PC-3 (cell line): ENCODE data around the gene PDIA6. TPM values are rescaled to one million over a fixed set of nuclear protein-coding genes. Genes with fewer than 3 reads are reported as not detected.

Source experiments
- ATAC-seq: fragments of 200-7000 bp; cut with Tn5 transposase; 2 replicates; pipeline ENCODE4 v1.9.1; 2020; ENCODE audit warnings: mild to moderate bottlenecking, moderate library complexity
- BruUV-seq: library from RNA; stranded (reverse); fragments of 400-500 nt; replicated peaks from 2 replicates; lab custom pipeline; 2021; lab: Mats Ljungman, UMichigan
- CTCF ChIA-PET: fragments of 300-600 bp; sonication (Branson Sonifier 250); formaldehyde crosslinking; loops from one replicate; lab custom pipeline; 2022; ENCODE audit warnings: antibody characterized with exemption; lab: Charles Lee
- POLR2A ChIA-PET: fragments of 300-600 bp; sonication (Branson Sonifier 250); formaldehyde crosslinking; loops from one replicate; lab custom pipeline; 2022; ENCODE audit warnings: antibody characterized with exemption; ENCODE audit not compliant: unreplicated experiment; lab: Charles Lee
- DNase-seq: peaks from one replicate; pipeline ENCODE4 v3.0.0-alpha.2; 2015
- H2AFZ ChIP-seq: fragments of 300-600 bp; sonication (generic); 2 replicates; pipeline ENCODE4 v1.6.0; 2016; ENCODE audit warnings: antibody characterized with exemption, low read length
- H3F3A ChIP-seq: fragments of 300-600 bp; sonication (generic); one replicate; pipeline ENCODE4 v1.6.0; 2017; ENCODE audit warnings: antibody characterized with exemption, low read length, control low read depth, mild to moderate bottlenecking; ENCODE audit not compliant: unreplicated experiment
- H3K27ac ChIP-seq: fragments of 300-600 bp; sonication (generic); 2 replicates; pipeline ENCODE4 v1.5.1; 2016; ENCODE audit warnings: mild to moderate bottlenecking, low read length
- H3K27me3 ChIP-seq: fragments of 300-600 bp; sonication (generic); 2 replicates; pipeline ENCODE4 v1.6.1; 2016; ENCODE audit warnings: low read length, mixed read lengths
- H3K36me3 ChIP-seq: fragments of 300-600 bp; sonication (generic); 2 replicates; pipeline ENCODE4 v1.6.1; 2016; ENCODE audit warnings: low read depth, mixed run types, low read length, mixed read lengths
- H3K4me1 ChIP-seq: fragments of 300-600 bp; sonication (generic); 2 replicates; pipeline ENCODE4 v1.5.1; 2016; ENCODE audit warnings: low read length; ENCODE audit not compliant: insufficient read depth
- H3K4me2 ChIP-seq: fragments of 300-600 bp; sonication (generic); 2 replicates; pipeline ENCODE4 v1.6.0; 2016; ENCODE audit warnings: low read length
- H3K4me3 ChIP-seq: fragments of 300-600 bp; sonication (generic); 2 replicates; pipeline ENCODE4 v1.5.1; 2016; ENCODE audit warnings: mild to moderate bottlenecking, low read length, mixed read lengths
- H3K79me2 ChIP-seq: fragments of 300-600 bp; sonication (generic); 2 replicates; pipeline ENCODE4 v1.6.1; 2017; ENCODE audit warnings: low read length, mixed read lengths
- H3K9ac ChIP-seq: fragments of 300-600 bp; sonication (generic); 2 replicates; pipeline ENCODE4 v1.6.0; 2016; ENCODE audit warnings: mild to moderate bottlenecking, low read length
- H3K9me2 ChIP-seq: fragments of 300-600 bp; sonication (generic); replicated peaks from 2 replicates; pipeline ENCODE4 v1.6.1; 2016; ENCODE audit warnings: mixed run types, low read length, mixed read lengths
- H3K9me3 ChIP-seq: fragments of 300-600 bp; sonication (generic); 2 replicates; pipeline ENCODE4 v1.6.1; 2016; ENCODE audit warnings: low read length, mixed read lengths
- H4K20me1 ChIP-seq: fragments of 300-600 bp; sonication (generic); 2 replicates; pipeline ENCODE4 v1.6.1; 2016; ENCODE audit warnings: low read length, mixed read lengths
- EZH2 ChIP-seq: fragments of 300-600 bp; sonication (generic); IDR thresholded peaks from one replicate; pipeline ENCODE4 v1.6.1; 2017; ENCODE audit warnings: antibody characterized with exemption, mild to moderate bottlenecking, low read length; ENCODE audit not compliant: unreplicated experiment
- EZH2phosphoT487 ChIP-seq: fragments of 300-600 bp; sonication (generic); IDR thresholded peaks from 2 replicates; pipeline ENCODE4 v1.6.1; 2018; ENCODE audit warnings: mild to moderate bottlenecking, antibody characterized with exemption, low read length, borderline replicate concordance
- intact Hi-C: fragments of 100-400 bp; cut with micrococcal nuclease; formaldehyde crosslinking; loops from 2 replicates; pipeline ENCODE4 v1.9.0; 2023
- total RNA-seq: library from RNA; depleted of rRNA; stranded (reverse); fragments of >200 nt; gene quantifications from 2 replicates; pipeline ENCODE4 v1.2.3, GENCODE V29; 2014
- TF ChIP-seq, protein P1 (sequence below): fragments of 300-600 bp; sonication (generic); conservative IDR thresholded peaks from 2 replicates; pipeline ENCODE4 v1.5.1; 2017; ENCODE audit warnings: antibody characterized with exemption, low read depth, mild to moderate bottlenecking, low read length

PDIA6 gene
- total RNA-seq, 1 experiment from 2014 or later: 351 TPM

GRCh38 chr2:10762651-10763460, 49.7 kb downstream of the PDIA6 start:
- TF ChIP-seq EZH2phosphoT487: no peak
- TF ChIP-seq, protein P1, sequence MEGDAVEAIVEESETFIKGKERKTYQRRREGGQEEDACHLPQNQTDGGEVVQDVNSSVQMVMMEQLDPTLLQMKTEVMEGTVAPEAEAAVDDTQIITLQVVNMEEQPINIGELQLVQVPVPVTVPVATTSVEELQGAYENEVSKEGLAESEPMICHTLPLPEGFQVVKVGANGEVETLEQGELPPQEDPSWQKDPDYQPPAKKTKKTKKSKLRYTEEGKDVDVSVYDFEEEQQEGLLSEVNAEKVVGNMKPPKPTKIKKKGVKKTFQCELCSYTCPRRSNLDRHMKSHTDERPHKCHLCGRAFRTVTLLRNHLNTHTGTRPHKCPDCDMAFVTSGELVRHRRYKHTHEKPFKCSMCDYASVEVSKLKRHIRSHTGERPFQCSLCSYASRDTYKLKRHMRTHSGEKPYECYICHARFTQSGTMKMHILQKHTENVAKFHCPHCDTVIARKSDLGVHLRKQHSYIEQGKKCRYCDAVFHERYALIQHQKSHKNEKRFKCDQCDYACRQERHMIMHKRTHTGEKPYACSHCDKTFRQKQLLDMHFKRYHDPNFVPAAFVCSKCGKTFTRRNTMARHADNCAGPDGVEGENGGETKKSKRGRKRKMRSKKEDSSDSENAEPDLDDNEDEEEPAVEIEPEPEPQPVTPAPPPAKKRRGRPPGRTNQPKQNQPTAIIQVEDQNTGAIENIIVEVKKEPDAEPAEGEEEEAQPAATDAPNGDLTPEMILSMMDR: no peak
- TF ChIP-seq EZH2: no peak
- no peak for ATAC-seq
- Histone ChIP-seq H3K79me2 (no peaks in the 10 kb centered on the region), H4K20me1 (no peaks in the 10 kb centered on the region), H3K9me2 (no peaks in the 10 kb centered on the region), H3F3A (no peaks in the 10 kb centered on the region), H3K9ac (no peak overlapping the region), H3K9me3 (no peaks in the 10 kb centered on the region), H3K27me3 (no peaks in the 10 kb centered on the region), H3K36me3 (no peaks in the 10 kb centered on the region), H3K27ac (no peak overlapping the region), H3K4me3 (no peak overlapping the region), H3K4me1 (peaks cover 8% of the 10 kb centered on the region), H3K4me2 (no peak overlapping the region), H2AFZ (no peak overlapping the region)
- ChIA-PET POLR2A (no interaction called here), CTCF (no interaction called here)
- intact Hi-C loops: no loop called here
- no peak for DNase-seq
- no TSS peak for BruUV-seq

DNA sequence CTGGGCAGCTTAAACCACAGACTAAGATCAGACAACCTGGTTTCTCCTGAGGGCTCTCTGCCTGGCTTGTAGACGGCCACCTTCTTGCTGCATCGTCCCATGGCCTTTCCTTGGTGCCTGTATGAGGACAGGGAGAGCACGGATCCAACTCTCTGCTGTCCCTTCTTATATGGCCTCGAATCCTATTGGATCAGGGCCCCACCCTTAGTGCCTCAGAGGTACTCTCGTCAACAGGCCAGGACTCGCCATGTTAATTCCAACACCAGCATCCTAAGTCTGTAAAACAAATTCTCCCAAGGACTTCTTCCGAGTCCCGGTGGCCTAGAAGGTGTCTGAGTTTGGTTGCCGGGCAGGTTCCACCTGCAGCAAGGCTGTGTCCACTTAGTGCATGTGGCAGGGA, 51.0 kb downstream of the PDIA6 start:
- POLR2A ChIA-PET: no interaction called here
- CTCF ChIA-PET: no interaction called here

More for the DNA sequence above, 51.0 kb downstream of the PDIA6 start:
- no peak overlapping the region for H3K4me3 ChIP-seq
- no peak overlapping the region for H3K4me2 ChIP-seq
- H3K27ac ChIP-seq: no peak overlapping the region
- H4K20me1 ChIP-seq: no peaks in the 10 kb centered on the region
- ATAC-seq (no peak), DNase-seq (no peak)
- H3K4me1 ChIP-seq: peaks cover 15% of the 10 kb centered on the region
- no peaks in the 10 kb centered on the region for H3K27me3 ChIP-seq
- no TSS peak for BruUV-seq
- TF ChIP-seq EZH2 (no peak), EZH2phosphoT487 (no peak)
- TF ChIP-seq, protein P1: no peak
- H3F3A ChIP-seq: no peaks in the 10 kb centered on the region
- H3K36me3 ChIP-seq: no peaks in the 10 kb centered on the region
- H3K9ac ChIP-seq: no peak overlapping the region
- H3K9me2 ChIP-seq: no peaks in the 10 kb centered on the region
- no peaks in the 10 kb centered on the region for H3K9me3 ChIP-seq
- no peak overlapping the region for H2AFZ ChIP-seq
- H3K79me2 ChIP-seq: no peaks in the 10 kb centered on the region
- intact Hi-C loops: no loop called here
